Panc1 (cell line): ENCODE measurements around the gene SNTG2.

ENCODE experiments used
- CTCF ChIP-seq: fragments of 450-650 bp; IDR thresholded peaks from 2 replicates; pipeline ENCODE4 v1.5.1; 2017; ENCODE audit warnings: mild to moderate bottlenecking
- POLR2AphosphoS5 ChIP-seq: IDR thresholded peaks from 2 replicates; pipeline ENCODE4 v1.6.1; 2012; ENCODE audit warnings: mild to moderate bottlenecking, low read depth, low read length, moderate library complexity
- SIN3A ChIP-seq: IDR thresholded peaks from 2 replicates; pipeline ENCODE4 v1.6.1; 2012; ENCODE audit warnings: low read depth, mild to moderate bottlenecking, low read length, moderate library complexity, borderline replicate concordance; ENCODE audit not compliant: insufficient read depth
- TF ChIP-seq, protein P1 (sequence below), 2 experiments: IDR thresholded peaks; 2 replicates each; pipeline ENCODE4 v1.6.1; 2011 to 2012; ENCODE audit warnings: low read depth in 2 of 2, control low read depth in 1 of 2, low read length in 1 of 2, mild to moderate bottlenecking in 1 of 2, moderate library complexity in 1 of 2; ENCODE audit not compliant: insufficient read depth in 1 of 2

GRCh38 chr2:1024981-1025380, 74.3 kb downstream of the SNTG2 start:
- no peak for TF ChIP-seq CTCF
- no peak for TF ChIP-seq POLR2AphosphoS5
- TF ChIP-seq, protein P1, sequence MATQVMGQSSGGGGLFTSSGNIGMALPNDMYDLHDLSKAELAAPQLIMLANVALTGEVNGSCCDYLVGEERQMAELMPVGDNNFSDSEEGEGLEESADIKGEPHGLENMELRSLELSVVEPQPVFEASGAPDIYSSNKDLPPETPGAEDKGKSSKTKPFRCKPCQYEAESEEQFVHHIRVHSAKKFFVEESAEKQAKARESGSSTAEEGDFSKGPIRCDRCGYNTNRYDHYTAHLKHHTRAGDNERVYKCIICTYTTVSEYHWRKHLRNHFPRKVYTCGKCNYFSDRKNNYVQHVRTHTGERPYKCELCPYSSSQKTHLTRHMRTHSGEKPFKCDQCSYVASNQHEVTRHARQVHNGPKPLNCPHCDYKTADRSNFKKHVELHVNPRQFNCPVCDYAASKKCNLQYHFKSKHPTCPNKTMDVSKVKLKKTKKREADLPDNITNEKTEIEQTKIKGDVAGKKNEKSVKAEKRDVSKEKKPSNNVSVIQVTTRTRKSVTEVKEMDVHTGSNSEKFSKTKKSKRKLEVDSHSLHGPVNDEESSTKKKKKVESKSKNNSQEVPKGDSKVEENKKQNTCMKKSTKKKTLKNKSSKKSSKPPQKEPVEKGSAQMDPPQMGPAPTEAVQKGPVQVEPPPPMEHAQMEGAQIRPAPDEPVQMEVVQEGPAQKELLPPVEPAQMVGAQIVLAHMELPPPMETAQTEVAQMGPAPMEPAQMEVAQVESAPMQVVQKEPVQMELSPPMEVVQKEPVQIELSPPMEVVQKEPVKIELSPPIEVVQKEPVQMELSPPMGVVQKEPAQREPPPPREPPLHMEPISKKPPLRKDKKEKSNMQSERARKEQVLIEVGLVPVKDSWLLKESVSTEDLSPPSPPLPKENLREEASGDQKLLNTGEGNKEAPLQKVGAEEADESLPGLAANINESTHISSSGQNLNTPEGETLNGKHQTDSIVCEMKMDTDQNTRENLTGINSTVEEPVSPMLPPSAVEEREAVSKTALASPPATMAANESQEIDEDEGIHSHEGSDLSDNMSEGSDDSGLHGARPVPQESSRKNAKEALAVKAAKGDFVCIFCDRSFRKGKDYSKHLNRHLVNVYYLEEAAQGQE (IDR thresholded peaks at IDR 0.05; ENCODE audit: insufficient read depth in 1 of 2, low read depth in 2 of 2, low read length in 1 of 2): no peak
- no peak for TF ChIP-seq SIN3A
